Measurements from ENCODE around the gene SLC39A2. TPM values are rescaled to one million over a fixed set of nuclear protein-coding genes. Genes with fewer than 3 reads are reported as not detected.
A peak's percentile ranks its signal among the peaks of the same experiment; 100 is the strongest.

The SLC39A2 gene
- polyA plus RNA-seq, 3 donors: not detected

DNA sequence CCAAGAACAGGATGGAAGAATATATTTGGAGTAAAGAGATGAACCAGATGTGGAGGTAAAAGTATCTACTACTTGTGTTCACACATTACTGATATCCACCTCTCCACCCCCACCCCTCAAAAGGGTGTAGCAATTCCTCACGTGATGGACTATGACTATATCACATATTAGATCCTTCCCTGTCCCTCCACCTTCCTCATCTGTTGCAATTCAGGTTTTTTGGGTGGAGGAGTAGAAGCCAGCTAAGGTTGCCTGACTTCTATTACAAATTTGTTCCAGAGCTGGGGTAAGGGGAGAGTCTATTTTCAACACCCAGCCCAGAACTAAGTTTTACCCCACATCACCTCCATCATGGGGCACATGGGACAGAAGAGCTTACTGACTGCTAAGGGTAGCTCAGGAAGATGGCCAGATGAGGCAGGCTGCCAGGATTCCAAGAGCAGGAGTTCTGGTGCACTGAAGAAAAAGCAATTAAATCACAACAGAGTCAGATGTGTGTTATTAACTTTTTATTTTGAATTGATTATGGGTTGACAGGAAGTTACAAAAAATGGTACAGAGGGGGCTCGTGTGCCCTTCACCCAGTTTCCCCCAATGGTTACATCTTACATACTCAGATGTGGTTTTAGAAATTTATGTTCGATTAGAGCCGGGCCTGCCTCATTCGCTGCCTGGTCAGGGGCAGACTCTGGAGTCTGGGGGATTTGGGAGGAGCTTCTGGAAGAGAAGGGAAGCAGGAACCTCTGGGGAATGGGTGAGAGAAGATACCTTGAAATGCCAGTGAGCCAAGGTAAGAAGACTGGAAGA is 33.4 kb downstream of the SLC39A2 start:
- Histone ChIP-seq H3K27me3 (ENCODE audit: control insufficient read depth in 2 of 2, insufficient read depth in 2 of 2, low read length in 2 of 2) (no peaks in the 10 kb centered on the region), H3K4me1 (ENCODE audit: control insufficient read depth in 1 of 2, insufficient read depth in 2 of 2, low read length in 2 of 2) (peaks cover 0 to 15% of the 10 kb centered on the region in 2 donors), H3K4me3 (replicated peaks in 1 of 3; ENCODE audit: low read depth in 2 of 3, low read length in 3 of 3) (no peak overlapping the region), H3K27ac (ENCODE audit: low read depth in 1 of 2, low read length in 2 of 2) (no peak overlapping the region), H2AFZ (ENCODE audit: insufficient read depth, low read depth, low read length, poor library complexity, severe bottlenecking) (no peak overlapping the region), H3K36me3 (replicated peaks in 1 of 2; ENCODE audit: control insufficient read depth in 1 of 2, insufficient read depth in 2 of 2, low read length in 2 of 2) (no peaks in the 10 kb centered on the region), H3K4me2 (replicated peaks; ENCODE audit: extremely low read depth, low read length, poor library complexity, severe bottlenecking) (no peak overlapping the region), H4K20me1 (ENCODE audit: insufficient read depth, low read length) (no peaks in the 10 kb centered on the region), H3K9me3 (replicated peaks in 1 of 2; ENCODE audit: control insufficient read depth in 1 of 2, insufficient read depth in 1 of 2, low read length in 2 of 2) (no peaks in the 10 kb centered on the region), H3K9ac (ENCODE audit: insufficient read depth, low read length, poor library complexity, severe bottlenecking) (no peak overlapping the region), H3K79me2 (ENCODE audit: insufficient read depth, low read length) (no peaks in the 10 kb centered on the region)
- peaks cover 0 to 2% (median 0%) of the 10 kb centered on the region in 7 donors for H3K9me3 Mint-ChIP-seq
- peak; percentile 30 to 81 (median 41) for DNase-seq
- H3K36me3 Mint-ChIP-seq: no peaks in the 10 kb centered on the region
- intact Hi-C loops (cut with micrococcal nuclease): no loop called here
- H3K27me3 Mint-ChIP-seq (ENCODE audit: low read depth in 3 of 3): peaks cover 4 to 7% (median 7%) of the 10 kb centered on the region in 3 donors
- no peak overlapping the region for H3K4me3 Mint-ChIP-seq
- H3K27ac Mint-ChIP-seq: peak overlapping the region in 2 of 7 donors; percentile 23 to 36
- H3K4me1 Mint-ChIP-seq: peaks cover 21% of the 10 kb centered on the region
- TF ChIP-seq, protein P1, sequence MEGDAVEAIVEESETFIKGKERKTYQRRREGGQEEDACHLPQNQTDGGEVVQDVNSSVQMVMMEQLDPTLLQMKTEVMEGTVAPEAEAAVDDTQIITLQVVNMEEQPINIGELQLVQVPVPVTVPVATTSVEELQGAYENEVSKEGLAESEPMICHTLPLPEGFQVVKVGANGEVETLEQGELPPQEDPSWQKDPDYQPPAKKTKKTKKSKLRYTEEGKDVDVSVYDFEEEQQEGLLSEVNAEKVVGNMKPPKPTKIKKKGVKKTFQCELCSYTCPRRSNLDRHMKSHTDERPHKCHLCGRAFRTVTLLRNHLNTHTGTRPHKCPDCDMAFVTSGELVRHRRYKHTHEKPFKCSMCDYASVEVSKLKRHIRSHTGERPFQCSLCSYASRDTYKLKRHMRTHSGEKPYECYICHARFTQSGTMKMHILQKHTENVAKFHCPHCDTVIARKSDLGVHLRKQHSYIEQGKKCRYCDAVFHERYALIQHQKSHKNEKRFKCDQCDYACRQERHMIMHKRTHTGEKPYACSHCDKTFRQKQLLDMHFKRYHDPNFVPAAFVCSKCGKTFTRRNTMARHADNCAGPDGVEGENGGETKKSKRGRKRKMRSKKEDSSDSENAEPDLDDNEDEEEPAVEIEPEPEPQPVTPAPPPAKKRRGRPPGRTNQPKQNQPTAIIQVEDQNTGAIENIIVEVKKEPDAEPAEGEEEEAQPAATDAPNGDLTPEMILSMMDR (IDR thresholded peaks at IDR 0.05): no peak
- no CpG with 5 or more reads among the region's 5 CpGs for WGBS (ENCODE audit: insufficient coverage)

DNA sequence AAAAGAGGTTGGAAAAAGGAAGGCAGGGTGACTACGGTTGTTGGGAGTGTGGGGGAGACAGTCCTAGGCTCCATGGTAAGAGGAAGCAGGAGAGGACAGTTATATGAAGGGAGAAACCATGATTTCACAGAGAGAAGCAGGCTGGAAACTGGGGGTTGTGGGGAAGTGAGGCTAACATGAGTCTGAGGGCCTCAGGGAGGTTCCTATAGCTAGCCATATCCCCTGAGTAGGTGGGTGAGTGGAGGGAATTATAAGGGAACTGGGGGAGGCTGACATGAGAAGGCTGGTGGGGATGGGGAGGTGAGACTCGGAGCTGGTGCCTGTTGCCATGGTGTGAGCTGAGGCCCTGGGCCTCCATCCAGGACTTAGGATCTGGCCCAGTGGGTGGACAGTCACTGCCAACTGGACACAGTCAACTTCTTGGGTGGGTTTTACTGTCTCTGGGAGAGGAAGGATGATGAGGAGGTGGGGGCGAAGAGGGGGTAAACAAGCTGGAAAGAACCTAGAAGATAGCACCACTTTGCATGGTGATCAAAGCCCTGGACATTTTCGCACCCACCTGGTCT is 34.1 kb downstream of the SLC39A2 start:
- Histone ChIP-seq H3K4me1 (ENCODE audit: control insufficient read depth in 1 of 2, insufficient read depth in 2 of 2, low read length in 2 of 2) (peaks cover 0 to 15% of the 10 kb centered on the region in 2 donors), H3K79me2 (ENCODE audit: insufficient read depth, low read length) (no peaks in the 10 kb centered on the region), H4K20me1 (ENCODE audit: insufficient read depth, low read length) (no peaks in the 10 kb centered on the region), H3K9ac (ENCODE audit: insufficient read depth, low read length, poor library complexity, severe bottlenecking) (no peak overlapping the region), H3K9me3 (replicated peaks in 1 of 2; ENCODE audit: control insufficient read depth in 1 of 2, insufficient read depth in 1 of 2, low read length in 2 of 2) (no peaks in the 10 kb centered on the region), H3K4me3 (replicated peaks in 1 of 3; ENCODE audit: low read depth in 2 of 3, low read length in 3 of 3) (no peak overlapping the region), H3K4me2 (replicated peaks; ENCODE audit: extremely low read depth, low read length, poor library complexity, severe bottlenecking) (no peak overlapping the region), H3K27ac (ENCODE audit: low read depth in 1 of 2, low read length in 2 of 2) (no peak overlapping the region), H3K27me3 (ENCODE audit: control insufficient read depth in 2 of 2, insufficient read depth in 2 of 2, low read length in 2 of 2) (no peaks in the 10 kb centered on the region), H3K36me3 (replicated peaks in 1 of 2; ENCODE audit: control insufficient read depth in 1 of 2, insufficient read depth in 2 of 2, low read length in 2 of 2) (no peaks in the 10 kb centered on the region), H2AFZ (ENCODE audit: insufficient read depth, low read depth, low read length, poor library complexity, severe bottlenecking) (no peak overlapping the region)
- peaks cover 0 to 2% (median 0%) of the 10 kb centered on the region in 7 donors for H3K9me3 Mint-ChIP-seq
- H3K4me3 Mint-ChIP-seq: no peak overlapping the region
- TF ChIP-seq, protein P1 (IDR thresholded peaks at IDR 0.05): no peak
- peak in 1 of 3 donors; percentile 39 for DNase-seq
- H3K27ac Mint-ChIP-seq: peak overlapping the region in 2 of 7 donors; percentile 21 to 46
- peaks cover 21% of the 10 kb centered on the region for H3K4me1 Mint-ChIP-seq
- WGBS (ENCODE audit: insufficient coverage): 98% methylated on average over 4 of the region's 4 CpGs
- no peaks in the 10 kb centered on the region for H3K36me3 Mint-ChIP-seq
- peaks cover 4 to 9% (median 7%) of the 10 kb centered on the region in 3 donors for H3K27me3 Mint-ChIP-seq (ENCODE audit: low read depth in 3 of 3)
- intact Hi-C loops (cut with micrococcal nuclease): no loop called here
